ENCODE measurements around the gene EGFL7. TPM values are rescaled to one million over a fixed set of nuclear protein-coding genes. Genes with fewer than 3 reads are reported as not detected.

Gene EGFL7
- total RNA-seq, 2 donors from 2014 or later, result 91.4 to 118 TPM

DNA sequence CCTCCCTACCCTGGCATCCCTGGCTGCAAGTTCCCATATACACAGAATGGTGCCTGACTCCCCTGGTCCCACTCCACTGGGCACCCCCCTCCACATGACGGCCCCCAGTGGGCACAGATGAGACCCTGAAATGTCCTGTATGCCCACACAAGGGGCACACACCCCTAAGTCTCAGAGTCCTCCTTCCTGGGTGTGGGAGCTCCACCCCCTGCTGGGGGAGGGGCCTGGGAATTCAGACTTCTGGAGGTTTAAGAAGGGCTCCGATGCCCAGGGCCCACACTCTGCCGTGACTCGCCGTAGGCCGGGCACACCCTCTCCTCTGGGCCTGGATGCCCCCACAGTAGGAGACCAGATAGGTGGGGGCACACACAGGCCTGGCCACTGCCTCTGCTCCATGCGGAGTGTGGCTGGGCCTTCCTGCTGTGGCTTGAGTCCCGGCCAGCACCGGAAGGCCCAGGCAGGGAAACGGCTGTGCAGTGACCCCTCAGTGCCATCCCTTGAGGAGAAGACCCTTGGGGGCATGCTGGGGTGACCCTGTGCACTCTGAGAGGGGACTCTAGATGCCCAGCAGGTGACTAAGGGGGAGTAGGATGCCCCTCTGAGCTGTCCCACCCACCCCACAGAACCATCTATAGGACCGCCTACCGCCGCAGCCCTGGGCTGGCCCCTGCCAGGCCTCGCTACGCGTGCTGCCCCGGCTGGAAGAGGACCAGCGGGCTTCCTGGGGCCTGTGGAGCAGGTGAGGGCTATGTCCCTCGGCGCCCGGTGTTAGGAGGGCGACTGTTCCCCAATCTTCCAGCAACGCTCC is 6.5 kb downstream of the EGFL7 start:
- intact Hi-C loops (cut with DNase I), result no loop called here
- DNase-seq (ENCODE audit: low spot score), result no peak

DNA sequence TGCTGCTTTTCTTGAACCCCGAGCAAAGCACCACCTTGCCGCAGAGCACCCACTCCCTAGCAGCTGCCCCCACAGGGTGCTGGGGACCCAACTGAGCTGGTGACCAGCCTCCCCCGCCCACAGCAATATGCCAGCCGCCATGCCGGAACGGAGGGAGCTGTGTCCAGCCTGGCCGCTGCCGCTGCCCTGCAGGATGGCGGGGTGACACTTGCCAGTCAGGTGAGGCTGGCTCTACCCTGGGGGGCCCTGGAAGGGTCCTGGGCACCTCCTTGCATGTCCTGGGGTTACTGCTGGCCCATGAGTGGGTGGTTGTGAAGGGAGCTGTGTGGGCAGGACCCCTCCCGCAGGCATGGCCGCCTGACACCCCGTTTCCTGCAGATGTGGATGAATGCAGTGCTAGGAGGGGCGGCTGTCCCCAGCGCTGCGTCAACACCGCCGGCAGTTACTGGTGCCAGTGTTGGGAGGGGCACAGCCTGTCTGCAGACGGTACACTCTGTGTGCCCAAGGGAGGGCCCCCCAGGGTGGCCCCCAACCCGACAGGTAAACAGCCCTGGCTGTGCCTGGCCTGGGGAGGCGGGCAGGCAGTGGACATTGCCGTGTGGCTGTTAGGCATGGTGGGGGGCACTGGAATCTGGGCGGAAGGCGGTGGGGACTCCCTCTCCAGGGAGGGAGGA is 7.2 kb downstream of the EGFL7 start:
- no peak for DNase-seq (ENCODE audit: low spot score)
- intact Hi-C loops (cut with DNase I), result no loop called here

GRCh38 chr9:136670576-136671253 is 8.0 kb downstream of the EGFL7 start:
- intact Hi-C loops (cut with DNase I), result no loop called here

DNA sequence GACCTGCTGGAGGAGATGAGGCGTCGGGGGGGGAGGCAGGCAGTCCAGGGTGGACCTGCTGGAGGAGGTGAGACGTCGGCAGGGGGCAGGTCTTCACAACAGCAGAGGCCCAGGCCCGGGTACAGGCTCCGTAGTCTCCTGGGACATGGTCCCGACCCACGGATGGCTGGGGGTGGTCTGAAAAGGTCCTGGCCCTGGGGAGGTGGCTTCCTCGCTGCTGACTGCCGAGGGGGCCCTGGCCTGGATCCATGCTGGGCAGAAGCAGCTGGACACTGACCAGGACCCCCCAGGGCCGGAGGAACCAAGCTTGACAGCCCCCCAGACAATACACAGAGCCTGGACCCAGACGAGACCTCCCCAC is 8.5 kb downstream of the EGFL7 start:
- no peak for DNase-seq (ENCODE audit: low spot score)

More at GRCh38 chr9:136670576-136671253, 8.0 kb downstream of the EGFL7 start:
- no peak for DNase-seq (ENCODE audit: low spot score)

DNA sequence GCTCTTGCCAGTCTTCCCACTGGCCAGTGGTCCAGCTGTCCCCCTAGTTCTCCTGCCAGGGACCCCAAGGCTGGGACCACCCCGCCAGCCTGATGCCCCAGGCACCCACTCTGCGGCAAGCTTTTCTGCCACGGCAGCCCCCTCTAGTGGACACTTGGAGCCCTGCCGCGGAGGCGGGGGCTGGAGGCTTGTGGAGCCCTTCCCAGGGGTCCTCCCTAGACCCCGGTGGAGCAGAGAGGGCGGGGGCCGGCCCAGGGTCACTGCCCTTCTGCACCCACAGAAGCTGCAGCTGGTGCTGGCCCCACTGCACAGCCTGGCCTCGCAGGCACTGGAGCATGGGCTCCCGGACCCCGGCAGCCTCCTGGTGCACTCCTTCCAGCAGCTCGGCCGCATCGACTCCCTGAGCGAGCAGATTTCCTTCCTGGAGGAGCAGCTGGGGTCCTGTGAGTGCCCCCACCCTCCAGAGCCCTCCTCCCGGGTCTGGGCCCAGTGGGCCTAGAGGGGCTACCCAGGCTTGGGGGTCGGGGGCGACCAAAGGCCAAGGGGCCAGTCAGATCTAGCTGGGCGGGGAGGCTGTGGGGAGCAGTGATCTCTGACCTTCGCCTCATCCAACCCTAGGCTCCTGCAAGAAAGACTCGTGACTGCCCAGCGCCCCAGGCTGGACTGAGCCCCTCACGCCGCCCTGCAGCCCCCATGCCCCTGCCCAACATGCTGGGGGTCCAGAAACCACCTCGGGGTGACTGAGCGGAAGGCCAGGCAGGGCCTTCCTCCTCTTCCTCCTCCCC is 9.1 kb downstream of the EGFL7 start:
- no peak for DNase-seq (ENCODE audit: low spot score)
- intact Hi-C loops (cut with DNase I), result no loop called here

More for the DNA sequence above, 8.5 kb downstream of the EGFL7 start:
- intact Hi-C loops (cut with DNase I), result no loop called here

DNA sequence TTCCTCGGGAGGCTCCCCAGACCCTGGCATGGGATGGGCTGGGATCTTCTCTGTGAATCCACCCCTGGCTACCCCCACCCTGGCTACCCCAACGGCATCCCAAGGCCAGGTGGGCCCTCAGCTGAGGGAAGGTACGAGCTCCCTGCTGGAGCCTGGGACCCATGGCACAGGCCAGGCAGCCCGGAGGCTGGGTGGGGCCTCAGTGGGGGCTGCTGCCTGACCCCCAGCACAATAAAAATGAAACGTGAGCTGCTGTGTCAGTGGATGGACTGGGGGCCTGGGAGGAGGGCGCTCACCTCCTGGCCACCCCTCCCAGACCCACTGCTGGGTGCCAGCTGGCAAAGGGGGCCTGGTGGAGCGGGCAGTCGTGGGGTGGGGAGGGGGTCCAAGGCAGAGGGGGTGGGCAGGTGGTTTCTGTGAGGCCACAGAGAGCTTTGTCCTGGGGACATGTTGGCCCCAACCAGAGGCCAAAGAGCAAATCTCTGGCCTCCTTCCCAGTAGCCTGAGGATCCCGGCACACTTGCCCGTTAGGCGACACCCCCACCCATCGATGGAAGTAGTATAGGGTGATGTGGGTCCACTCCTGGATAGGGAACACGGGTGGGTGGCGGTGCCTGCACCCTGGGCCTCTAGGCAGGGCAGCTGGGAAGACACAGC is 9.8 kb downstream of the EGFL7 start:
- no peak for DNase-seq (ENCODE audit: low spot score)
- intact Hi-C loops (cut with DNase I), result no loop called here

DNA sequence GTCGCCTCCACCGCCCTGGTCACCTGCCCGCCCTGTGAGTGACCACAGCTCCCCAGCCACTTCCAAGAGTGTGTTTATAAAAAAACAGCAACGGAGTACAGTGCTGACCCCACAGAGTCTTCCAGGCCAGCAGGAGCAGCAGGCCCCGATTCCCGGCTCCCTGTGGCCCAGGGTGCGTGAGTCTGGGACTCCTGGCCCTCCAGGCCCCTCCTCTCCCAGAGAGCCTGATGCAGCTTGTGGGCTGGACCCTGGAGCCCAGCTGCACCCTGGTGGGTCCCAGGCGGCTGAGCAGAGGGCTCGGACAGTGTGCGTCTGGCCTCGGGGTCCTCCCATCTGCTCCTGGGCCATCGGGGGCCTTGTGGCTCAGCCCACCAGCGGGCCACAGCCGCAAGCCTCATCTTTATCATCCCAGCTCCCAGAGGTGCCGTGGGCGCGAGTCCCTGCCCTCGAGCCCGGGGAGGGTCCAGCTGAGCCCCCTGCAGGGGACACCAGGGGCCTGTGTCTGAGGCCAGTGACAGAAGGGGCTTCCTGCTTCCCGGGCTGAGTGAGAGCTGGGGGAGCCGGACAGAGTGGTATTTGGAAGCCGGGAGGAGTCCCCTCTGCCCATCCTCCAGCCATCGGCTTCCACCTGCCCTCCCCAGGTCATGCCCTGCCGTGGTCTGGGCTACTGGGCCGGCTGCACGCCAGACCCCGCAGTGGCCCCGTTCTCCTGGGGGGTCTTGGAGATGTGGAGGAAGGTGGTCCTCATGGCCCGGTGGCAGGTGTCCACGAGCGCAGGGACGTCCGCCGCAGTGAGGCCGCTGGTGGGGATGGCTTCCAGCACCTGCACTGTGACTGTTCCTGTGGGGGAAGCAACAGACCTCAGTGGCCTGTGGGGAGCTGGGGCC is 10.6 kb downstream of the EGFL7 start:
- no peak for DNase-seq (ENCODE audit: low spot score)
- intact Hi-C loops (cut with DNase I), result no loop called here

DNA sequence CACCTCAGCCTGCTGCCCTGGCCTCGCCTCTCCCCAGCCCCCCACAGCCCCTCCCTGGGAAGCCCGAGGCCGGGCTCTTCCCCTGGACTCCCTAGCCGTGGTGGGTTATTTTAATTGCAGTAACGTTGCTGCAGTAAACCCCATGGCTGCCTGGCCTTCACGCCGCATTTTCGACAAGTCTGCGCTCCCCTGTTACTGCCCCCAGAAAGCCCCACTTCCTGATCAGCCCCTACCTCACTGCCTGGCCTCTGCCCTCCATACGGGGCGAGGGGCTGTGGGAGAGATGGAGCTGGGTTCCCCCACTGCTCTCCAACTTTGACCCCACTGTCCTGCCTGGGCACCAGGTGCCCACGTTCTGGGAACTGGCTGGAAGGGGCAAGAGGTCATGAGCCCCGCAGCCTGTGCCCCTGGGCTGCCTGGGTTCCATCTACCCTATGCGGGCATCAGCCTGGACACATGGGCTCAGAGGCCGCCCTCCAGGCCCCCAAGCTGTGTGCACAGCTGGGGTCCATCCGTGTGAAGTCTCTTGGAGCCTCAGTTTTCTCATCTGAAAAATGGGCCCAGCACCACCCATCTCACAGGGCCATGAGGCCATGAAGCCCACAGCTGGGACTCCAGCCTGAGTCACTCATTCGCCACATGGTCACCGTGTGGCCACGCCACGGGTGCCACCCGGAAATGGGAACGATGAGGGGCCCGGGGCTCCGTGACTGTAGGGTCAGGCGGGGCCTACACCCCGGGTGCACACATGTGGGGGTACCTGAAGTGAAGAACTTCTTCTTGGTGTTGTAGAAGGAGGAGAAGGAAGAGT is 11.5 kb downstream of the EGFL7 start:
- intact Hi-C loops (cut with DNase I), result no loop called here
- DNase-seq (ENCODE audit: low spot score), result no peak

DNA sequence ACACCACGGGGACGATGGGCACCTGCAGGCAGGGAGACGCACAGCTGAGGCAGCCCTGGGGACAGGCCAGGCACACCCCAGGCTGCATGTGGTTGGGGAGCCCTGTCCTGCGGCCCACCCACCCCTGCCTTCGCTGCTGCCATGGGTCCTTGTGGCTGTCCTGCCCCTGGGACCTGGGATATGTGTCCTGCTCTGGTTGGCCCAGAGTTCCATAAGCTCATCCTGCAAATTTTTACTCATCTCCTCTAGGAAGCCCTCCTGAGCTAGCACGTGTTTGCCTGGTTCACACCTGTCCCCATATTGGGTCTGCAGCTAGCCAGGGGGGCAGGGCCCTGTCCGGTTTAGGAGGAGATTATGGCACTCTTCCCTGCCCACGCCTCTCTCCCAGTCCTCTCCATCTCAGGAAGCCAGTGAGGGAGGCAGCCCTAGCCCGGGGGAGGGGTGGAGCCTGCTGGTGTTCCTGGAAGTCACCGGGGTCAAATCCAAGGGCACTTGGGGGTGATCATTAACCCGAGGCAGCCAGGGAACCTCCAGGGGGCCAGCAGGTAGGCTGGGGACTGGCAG is 12.2 kb downstream of the EGFL7 start:
- intact Hi-C loops (cut with DNase I), result no loop called here
- DNase-seq (ENCODE audit: low spot score), result no peak

- intact Hi-C loops (cut with DNase I), result no loop called here
- no peak for DNase-seq (ENCODE audit: low spot score)
Measured at GRCh38 chr9:136675477-136676296, 13.0 kb downstream of the EGFL7 start.

DNA sequence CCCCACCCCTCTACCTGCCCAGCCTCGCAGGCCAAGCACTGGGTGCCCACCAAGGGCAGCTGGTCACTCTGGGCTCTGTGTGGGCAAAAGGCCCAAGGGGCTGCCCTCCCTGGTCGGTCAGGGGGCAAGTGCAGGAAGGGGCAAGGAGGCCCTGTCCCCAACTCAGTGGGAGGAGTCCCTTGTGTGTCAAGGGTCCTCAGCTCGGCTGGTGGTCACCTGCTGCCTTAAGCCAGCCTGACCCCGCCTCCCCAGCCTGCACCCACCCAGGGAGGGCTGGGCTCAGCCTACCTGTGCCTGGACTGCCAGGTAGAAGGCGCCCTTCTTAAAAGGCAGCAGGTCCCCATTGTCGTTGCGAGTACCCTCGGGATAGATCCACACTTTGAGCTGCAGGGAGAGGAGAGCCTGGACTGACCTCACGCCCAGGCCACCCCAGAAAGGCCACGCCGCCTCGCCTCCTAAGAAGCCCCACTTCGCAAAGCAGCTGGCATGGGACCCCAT is 13.6 kb downstream of the EGFL7 start:
- intact Hi-C loops (cut with DNase I), result no loop called here

DNA sequence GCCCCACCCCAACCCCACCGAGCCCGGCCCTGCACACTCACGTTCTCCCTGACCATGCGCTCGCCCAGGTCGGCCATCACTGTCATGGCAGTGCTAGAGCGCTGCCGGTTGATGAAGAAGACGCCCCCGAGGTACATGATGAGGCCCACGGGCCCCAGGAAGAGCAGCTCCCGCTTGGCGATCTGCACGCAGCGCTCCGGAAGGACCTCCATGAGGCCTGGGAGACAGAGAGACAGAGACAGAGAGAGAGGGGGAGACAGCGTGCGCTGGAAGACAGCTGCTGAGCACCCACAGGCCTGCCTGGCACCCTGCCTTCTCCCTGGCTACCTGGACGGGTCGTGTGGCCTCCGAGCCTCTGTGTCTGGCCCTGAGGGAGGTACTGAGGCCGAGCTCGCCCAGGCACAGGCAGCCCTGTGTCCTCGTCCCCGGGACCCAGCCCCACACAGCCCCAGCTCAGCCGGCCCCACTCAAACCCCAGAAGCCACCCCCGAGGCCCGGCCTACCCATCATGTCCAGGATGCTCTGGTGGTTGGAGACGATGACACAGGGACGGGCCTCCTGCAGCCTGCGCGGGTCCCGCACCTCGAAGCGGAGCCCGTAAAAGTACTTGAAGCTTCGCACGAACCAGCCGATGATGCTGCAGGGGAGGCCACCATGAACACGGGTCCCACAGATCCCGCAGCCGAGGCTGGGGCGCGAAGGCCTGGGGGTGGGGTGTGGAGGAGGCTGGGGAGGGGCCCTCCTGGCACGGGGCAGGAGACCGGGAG is 14.4 kb downstream of the EGFL7 start:
- intact Hi-C loops (cut with DNase I), result no loop called here
- no peak for DNase-seq (ENCODE audit: low spot score)

More for the DNA sequence above, 13.6 kb downstream of the EGFL7 start:
- DNase-seq (ENCODE audit: low spot score), result no peak

DNA sequence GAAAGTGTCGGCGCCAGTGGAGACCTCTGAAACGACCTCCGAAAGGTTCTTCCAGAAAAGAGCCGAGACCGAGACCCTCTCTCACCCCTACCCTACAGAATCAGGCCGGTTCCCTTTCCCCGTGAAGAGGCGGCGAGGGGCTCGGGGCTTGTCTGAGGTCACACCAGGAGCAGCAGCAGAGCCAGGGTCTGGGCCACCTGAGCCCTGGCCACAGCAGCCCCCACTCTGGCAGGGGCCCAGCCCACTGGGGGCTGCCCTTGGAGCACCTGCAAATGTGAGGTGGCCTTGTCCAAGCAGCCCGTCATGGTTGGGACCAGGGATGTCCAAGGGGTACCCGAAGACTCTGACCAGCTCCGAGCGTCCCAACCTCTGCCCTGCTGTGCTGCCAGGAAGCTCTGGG is 15.3 kb downstream of the EGFL7 start:
- no peak for DNase-seq (ENCODE audit: low spot score)
- intact Hi-C loops (cut with DNase I), result no loop called here

GRCh38 chr9:136678624-136679023 is 15.9 kb downstream of the EGFL7 start:
- intact Hi-C loops (cut with DNase I), result no loop called here
- DNase-seq (ENCODE audit: low spot score), result no peak

DNA sequence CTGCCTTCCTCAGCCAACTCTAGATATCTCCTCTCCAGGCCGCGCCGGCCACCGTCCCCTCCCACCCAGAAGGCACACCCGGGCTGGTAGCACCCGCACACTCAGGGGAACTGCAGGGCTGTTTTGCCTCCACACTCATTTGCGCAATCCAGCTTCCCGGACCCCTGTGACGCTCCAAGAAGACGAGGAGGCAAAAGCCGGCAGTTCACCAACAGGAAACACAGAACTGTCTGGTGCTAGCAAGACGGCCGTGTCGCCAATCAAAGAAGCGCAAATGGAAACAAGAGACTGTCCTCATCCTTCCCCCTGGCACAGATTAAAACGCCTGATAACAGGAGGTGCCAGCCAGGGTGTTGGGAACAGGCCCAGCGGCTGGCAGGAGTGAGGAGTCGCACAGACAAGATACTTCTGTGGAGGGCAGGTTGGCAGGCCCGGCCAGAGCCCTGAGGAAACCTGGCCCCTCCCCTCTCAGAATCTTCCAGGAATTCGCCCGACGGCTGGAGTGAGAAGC is 16.8 kb downstream of the EGFL7 start:
- intact Hi-C loops (cut with DNase I), result no loop called here
- DNase-seq (ENCODE audit: low spot score), result peak; percentile 91

Data from posterior vena cava (tissue), 2 donors.